ENCODE measurements around the gene GSG1L.

Gene GSG1L

DNA sequence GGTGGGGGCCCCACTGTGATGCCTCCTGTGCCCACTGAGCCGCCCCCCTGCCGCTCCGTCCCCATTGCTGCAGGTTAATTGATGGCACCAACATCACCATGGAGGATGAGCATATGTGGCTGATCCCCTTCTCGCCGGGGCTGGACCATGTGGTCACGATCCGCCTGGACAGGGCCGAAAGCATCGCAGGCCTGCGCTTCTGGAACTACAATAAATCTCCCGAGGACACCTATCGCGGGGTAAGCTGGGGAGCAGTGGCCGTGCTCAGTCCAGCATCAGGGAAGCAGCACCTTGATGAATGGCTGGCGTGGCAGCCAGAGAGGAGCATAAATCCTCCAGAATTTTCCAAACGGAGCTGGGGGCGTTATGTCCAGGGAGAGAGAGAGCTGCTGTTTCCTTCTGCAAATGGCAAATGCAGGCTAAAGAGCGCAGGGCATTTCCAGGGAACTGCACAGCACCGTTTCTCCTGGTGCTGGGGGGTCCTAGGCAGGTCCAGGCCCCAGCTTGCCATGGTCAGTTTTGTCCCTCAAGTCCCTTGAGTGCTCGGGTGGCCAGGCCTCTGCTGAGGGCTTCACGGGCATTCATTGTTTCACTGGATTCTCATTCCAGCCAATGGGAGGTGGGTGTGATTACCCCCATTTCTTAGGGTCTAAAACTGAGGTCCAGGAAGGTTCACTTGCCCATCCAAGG lies 297.1 kb downstream of the GSG1L start:
- DNase-seq: no peak

DNA sequence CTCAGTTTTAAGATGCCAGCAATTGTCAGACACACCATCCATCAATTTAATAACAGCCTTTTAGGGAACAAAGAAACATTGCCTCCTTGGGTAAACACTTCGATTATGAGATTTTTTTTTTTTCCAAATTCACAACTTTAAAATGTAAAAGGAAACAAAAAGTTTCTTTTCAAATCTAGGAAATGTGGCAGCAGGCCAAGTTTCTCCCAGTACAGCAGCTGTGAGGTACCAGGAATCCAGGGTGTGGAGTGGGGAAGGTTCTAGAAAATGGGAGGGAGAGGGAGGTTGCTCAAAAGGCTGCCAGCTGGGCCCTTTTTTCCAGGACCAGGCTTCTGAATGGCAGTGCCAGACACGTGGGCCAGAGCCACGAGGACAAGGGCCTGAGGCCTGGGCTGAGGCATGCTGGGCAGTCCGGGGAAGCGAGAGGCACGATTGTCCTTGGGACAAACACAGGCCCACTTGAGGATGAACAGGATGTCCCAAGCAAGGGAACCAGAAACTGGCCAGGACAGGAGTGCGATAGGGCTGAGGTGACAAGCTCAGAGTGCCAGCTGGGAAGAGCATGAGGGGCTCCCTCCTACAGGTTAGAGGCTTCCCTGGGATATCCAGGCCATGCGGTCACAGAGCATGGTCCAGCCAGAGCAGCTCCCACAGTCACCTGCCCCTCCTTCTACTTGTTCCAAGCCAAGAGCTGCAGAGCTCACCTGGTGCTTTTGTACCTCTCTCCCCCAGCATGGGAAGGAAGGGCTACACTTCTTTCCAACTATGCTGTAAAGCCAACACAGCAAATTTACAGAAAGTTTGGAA lies 298.4 kb downstream of the GSG1L start:
- DNase-seq: no peak

DNA sequence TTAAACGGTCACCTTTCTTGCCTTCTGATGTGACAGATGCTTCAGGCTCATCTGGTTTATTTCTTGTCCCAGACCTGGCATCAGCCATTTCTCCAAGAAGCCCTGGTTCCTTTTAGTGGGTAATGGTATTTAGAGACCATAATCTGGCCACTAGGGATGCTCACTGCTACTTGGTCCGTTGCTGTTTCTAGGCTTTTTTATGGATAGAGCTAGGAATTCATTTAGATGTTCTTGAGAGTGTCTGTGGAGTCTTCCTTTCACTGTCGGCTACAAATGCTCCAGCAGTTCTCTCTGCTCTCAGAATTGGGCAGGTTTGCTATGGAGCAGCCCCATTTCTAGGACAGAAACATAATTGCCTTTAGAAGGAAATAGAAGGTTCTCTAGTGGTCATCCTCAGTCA lies 299.1 kb downstream of the GSG1L start:
- no peak for DNase-seq

DNA sequence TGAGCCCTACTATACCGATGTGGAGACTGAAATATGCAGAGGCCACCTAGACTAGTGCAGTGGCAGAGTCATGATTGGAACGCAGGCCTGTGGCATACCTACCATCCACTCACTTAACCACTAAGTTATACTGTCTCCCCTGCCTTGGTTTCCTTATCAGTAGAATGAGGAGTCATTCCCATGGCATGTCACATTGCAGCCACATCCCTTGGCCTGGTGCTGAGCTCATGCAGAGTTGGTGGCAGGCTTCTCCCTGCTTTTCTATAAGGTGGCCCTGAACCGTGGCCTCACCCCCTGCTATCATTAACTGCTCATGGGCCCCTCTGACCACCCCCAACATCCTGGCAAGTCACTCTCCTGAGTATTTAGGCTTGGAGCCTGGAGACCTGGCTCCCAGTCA lies 301.1 kb downstream of the GSG1L start:
- DNase-seq: no peak

DNA sequence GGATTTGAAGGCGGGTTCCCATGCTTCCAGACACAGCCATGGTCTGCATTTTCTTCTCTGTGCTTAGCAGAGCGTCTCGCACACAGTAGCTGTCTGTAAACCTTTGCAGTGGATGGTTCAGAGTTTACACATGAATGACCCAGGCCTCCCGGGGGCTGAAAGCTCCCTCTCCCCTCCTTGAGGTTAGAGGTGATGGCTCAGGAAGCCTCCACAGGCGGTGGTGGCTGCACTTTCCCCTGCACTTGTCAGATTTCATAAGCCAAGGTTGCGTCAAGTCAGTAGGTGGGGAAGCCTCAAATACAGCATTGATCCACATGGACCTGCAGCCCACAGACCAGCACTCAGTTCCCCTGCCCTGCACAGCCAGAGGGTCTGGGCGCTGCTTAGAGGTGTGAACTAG lies 301.7 kb downstream of the GSG1L start:
- no peak for DNase-seq

DNA sequence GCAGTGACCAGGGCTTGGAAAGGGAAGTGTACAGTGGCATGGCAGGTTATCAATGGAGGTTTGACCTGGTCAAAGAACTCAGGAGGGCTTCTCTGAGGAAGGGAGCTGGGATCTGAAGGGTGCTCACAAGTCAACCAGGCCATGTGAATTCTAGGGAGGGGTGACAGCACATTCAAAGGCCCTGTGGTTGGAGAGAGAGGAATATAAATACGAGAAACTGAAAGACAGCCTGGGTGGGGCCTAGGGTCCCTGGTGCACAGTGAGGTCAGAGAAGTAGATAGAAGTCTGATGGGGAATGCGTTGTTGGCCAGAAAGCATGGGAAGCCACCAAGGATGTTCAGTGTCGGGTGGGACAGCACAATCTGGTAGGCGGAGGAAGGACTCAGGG lies 302.7 kb downstream of the GSG1L start:
- no peak for DNase-seq

DNA sequence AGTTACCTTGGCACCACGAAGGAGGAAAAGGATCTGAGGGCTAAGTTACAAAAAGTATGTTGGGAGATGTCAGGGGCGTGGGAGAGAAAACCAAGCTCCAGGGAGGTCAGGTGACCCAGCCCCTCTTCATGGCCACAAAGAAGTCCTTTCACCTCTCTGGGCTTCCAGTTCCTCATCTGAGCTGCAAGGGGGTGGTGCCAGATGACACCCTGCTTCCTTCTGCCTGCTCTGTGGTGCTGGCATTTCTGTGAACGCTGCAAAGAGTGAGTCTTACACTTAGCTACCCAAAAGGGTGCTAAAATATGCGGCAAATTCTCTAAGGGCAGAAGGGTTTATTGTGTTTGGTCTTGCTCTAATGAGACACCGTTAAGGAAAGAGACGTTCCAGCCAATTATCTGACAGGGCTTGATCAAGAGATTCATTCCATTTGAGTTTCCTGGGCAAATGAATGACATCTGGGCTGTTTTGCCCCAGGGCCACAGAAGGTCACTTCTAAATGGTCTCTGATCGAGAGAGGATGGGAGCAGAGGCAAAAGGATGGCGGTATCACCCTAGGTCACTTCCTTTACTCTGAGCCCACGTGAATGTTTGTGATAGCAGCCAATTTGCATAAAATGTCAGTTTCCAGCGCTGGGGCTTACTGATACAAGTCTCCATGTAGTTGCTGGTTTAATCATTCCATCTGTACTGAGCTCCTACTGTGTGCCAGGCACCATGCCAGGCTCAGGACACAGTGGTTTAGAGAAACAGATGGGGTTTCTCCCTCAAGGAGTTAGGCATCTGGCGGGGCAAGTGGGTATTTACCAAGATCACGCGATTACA lies 303.3 kb downstream of the GSG1L start:
- no peak for DNase-seq

DNA sequence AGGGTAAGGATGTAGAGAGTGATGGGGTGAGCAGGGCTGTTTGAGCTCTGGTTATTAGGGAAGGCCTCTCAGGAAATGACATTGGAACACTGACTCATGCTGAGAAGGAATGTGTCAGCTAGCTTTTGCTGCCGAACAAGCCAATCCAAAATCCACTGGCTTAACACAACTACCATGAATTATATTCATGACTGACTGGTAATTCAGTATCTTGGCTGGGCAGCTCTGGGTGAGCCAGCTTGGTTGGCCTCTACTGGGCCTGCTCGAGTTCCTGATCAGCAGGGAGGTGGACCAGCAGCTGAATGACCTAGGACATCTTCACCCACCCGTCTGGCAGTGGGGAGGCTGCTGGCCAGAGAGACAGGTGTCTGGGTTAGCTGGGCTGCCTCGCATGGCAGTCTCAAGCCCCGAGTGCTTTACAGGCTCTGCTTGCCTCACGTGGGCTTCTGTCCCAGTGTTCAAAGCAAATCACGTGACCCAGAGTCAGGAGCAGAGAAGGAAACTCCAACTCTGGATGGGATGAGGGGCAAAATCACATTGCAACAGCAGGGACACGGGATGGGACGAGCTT lies 304.1 kb downstream of the GSG1L start:
- no peak for DNase-seq

DNA sequence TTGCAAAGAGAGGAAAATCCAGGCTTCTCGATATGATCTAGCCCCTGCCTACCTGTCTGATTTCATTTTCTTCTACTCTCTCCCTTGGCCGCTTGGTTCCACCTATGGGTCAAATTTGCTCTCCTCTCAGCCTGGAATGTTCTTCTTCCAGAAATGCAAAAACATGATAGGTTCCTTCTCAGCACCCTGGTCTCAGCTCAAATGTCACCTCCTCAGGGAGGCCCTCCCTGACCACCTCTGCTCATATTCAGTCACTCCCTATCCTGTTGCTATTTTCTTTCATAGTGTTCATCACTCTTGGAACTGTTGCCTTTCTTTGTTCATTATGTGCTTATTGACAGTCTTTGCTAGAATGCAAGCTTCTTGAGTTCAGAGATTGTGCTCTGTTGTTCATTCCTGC lies 305.0 kb downstream of the GSG1L start:
- DNase-seq: no peak

DNA sequence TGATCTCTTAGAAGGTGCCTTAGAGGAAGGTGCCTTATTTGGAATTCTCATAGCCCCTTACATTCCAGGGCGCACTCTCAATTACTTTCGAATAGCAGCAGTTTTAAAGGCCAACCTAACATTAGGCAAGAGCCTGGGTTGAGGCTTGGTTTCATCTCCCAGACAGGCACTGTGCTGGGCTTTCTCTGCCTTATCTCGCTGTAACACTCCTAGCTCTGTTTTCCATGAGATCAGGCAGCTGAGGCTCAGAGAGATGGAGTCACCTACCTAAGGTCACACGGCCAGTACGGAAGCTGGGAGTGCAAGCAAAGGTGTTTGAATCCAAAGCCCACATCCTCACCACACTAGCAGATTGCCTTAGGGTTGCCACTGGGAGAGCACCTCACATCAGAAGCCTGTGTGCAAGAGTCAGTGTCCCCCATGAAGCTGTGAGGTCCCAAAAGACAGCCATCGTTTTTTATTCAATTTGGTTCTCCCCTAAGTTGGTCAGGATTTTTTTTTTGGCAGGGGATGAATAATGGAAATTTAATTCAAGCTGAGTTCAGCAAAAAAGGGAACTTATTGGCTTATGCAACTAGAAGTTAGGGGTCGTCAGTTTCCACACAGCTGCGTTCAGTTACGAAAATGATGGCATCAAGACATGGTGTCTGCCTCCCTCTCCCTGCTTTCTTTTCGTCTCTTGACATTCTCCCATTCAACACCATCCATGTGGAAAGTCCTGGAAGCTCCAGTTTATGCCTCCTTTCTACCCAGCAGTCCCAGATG lies 307.1 kb downstream of the GSG1L start:
- no peak for DNase-seq

DNA sequence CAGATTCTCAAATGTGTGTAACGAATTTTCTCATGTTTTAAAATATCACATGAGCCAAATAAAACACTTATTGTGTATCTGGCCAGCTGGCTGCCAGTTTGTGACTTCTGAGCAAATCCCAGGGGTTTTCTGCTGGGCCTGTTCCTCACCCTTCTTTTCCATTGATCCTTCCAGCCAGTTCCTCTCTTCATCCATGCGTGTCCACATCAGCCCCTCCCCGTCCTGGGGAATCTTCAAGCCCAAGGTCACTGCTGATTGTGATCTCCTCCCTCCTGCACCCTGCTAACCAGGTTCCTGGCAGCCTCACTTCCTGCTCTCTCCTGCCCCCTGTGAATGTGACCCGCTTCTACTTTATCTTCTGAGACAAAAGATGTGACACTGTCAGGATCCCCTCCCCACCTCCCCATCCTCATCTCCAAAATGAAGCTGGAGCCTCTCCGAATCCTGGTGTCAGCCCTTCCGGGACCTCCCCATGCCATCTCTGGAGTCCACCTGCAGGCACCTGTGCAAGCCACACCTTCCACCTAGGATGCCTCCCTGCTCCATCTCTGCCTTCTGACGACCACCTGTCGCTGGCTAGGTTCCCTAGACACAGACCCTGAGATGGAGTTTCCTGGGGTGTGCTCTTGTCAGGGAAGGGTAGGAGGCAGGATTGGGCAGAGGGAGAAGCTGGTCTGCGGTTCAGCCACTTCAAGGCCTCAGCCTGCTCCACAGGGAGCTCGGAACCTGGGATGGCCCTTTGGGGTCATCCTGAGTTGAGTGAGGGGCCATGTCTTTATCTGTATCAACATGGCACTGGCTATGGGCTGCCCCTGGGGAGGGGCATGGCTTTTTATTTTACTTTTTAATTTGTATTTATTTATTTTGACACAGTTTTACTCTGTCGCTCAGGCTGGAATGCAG lies 308.5 kb downstream of the GSG1L start:
- DNase-seq: no peak

DNA sequence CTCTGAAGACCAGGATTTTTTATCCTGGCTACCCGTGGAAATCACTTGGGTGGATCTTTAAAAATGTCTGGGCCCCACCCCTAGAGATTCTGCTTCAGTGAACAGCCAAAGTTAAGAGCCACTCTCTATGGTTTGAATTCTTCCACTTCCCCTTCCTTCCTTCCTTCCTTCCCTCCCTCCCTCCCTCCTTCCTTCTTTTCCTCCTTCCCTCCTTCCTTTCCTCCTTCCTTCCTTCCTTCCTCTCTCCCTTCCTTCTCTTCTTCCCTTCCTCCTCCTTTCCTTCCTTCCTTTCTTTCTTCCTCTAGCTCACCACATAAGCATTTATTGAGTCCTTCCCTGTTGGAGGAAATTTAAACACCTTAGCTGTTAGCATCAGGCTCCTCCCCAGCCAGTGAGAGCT lies 310.0 kb downstream of the GSG1L start:
- no peak for DNase-seq

DNA sequence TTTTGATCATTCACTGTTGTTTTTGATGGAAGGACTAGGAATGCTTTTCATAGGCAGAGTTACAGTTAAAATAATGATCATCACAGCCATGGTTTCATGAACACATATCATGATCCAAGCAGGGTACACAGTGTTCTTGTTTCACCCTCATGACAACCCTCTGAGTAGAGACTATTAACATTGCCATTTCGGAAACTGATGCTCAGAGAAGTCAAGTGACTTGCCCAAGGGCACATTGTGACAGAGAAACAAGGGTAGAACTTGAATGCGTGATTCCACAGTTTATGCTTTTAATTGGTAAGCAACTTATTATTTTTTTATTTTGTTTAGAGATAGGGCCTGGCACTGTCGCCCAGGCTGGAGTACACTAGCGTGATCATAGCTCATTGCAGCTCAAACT lies 311.3 kb downstream of the GSG1L start:
- DNase-seq: no peak

DNA sequence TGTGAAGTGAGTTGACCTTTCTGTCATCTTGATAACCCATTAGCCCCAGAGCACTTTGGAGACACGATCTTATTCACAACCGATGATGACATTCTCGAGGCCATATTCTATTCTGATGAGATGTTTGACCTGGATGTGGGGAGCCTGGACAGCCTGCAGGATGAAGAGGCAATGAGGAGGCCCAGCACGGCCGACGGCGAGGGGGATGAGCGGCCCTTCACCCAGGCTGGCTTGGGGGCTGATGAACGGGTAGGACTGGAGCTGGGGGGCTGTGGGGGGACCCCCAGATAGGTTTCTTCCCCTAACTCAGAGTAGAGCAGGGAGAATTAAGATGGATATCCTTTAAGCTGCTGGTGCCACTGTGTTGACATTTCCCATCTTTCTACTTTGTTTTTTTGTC lies 311.8 kb downstream of the GSG1L start:
- DNase-seq: no peak

DNA sequence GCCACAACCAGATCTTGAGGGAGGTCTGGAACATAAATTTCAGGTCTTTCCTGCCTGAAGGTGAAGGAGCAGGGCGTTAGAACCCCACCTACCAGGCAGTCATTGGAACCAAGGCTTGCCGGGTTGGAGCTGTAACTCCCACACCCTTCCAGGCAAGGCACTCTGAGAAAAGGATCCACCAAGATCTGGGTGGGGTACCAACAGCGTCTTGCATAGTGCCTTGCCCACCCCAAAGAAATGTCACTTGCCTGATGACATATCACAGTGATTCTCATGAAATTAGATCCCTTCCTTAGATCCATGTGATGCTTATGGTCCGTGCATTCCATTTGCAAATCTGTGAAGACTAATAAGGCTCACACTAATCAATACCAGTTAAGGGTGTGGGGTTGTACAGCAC lies 312.3 kb downstream of the GSG1L start:
- DNase-seq: no peak

DNA sequence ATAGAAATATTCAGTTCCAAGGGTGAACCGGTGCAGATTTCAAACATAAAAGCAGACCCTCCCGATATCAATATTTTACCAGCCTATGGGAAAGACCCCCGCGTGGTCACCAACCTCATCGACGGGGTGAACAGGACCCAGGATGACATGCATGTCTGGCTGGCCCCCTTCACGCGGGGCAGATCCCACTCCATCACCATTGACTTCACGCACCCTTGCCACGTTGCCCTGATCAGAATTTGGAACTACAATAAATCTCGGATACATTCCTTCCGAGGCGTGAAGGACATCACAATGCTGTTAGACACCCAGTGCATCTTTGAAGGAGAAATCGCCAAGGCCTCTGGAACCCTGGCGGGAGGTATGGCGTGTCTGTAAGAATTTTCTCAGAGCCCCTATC lies 313.6 kb downstream of the GSG1L start:
- DNase-seq: no peak

DNA sequence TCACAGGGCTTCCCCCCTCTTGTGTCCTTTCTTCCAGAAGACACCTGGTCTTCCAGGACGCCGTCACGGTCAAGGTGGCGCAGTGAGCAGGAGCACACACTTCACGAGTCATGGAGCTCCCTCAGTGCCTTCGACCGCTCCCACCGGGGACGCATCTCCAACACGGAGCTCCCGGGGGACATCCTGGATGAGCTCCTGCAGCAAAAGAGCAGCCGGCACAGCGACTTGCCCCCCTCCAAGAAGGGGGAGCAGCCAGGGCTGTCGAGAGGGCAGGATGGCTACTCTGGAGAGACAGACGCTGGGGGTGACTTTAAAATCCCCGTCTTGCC lies 314.0 kb downstream of the GSG1L start:
- DNase-seq: no peak

DNA sequence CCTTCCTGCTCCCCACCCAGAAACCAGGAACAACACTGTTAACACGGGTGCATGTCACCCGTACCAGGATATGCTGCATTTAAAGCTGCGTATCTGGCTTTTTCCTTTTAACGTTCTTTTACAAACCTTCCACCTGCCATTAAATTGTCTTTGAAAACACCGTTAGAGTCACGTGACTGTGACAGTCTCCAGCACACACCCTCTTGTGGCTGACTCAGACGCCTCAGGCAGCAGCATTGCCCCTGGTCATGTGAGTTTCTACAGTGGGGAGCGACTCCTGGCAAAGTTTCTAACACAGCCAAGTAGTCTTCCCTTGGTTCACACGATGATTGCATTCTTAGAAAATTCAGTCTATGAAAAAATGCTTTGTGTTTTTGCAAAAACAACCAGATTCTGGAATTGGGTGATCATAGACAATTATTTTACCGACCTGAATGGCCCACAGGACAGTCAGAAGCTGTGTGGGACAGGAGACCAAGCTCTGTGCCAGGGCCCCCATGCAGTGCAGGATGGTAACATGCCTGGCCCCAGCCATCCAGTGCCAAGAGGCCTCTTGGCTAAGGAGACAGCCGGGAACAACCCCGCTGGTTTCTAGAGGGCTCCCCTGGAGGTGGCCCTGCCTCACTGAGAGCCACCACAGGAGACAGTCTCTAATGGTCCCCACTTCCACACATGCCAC lies 314.5 kb downstream of the GSG1L start:
- no peak for DNase-seq

DNA sequence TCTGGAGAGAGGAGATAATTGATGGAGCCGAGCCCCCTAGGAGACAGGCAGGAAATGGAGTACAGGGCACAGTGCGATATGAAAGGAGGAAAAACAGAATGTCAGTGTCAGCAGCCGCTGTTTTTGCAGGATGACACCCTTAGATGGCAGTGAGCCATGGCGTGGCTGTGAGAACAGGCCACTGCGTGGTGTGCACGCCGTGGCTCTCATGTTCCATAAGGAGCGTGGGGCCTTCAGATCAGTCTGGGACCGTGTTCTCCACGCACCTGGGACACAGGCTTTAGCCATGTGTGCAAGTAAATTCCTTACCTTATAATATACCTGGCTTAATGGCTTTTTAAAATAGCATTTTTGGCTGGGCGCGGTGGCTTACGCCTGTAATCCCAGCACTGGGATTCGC lies 315.6 kb downstream of the GSG1L start:
- no peak for DNase-seq

DNA sequence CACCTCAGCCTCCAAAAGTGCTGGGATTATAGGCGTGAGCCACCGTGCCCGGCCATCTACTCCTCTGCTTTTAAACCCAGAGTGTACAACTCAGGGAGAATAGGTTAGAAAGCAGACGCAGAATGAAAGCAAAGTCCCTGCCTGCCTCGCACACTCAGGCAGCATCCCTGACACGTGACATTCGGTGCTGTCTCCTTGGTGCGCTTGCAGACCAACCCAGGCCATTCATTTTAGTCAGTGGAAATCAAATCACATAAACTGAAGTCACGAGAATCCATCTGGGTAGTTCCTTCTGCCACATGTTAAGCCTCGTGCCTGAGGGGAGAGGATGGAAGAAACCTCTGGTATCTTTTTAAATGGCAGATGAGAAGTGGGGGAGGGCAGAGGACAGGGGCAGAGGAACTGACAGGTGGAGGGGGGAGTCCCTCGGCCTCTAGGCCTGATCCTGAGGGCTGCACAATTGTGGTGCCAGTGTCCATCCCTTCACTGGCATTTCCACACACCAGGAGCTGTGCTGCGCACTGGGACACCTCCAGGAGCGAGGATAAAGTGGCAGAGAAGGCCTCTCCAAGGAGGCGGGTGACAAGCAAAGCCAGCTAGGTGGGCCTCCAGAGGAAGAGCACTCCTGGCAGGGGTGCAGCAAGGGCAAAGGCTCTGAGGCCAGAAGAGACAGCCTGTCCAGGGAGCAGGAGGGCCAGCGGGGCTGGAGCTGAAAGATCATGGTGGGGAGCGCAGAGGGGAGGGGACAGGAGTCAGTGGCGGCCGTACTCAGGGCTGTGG lies 317.2 kb downstream of the GSG1L start:
- no peak for DNase-seq
